Stomach (tissue), 4 donors: ENCODE results near the gene DNAJC3.

Source experiments
- CTCF ChIP-seq, 7 experiments: fragments of 450-650 bp in 4 of 7; fragments of 200-600 bp in 3 of 7; sonication (generic) in 3 of 7; IDR thresholded peaks; one replicate each; pipeline ENCODE4 v1.5.1; 2016 to 2019; ENCODE audit warnings: antibody characterized with exemption in 7 of 7, control low read depth in 2 of 7, mild to moderate bottlenecking in 1 of 7
- POLR2AphosphoS5 ChIP-seq, 3 donors: sonication (generic); formaldehyde crosslinking; IDR thresholded peaks; one replicate each; pipeline ENCODE4 v1.6.1; 2016; ENCODE audit warnings: antibody characterized with exemption in 3 of 3

- TF ChIP-seq POLR2AphosphoS5 (IDR thresholded peaks at IDR 0.05) = no peak
- no peak for TF ChIP-seq CTCF (IDR thresholded peaks at IDR 0.05)
Observed at GRCh38 chr13:95684418-95684817, 7.5 kb downstream of the DNAJC3 start.
